GM23338 (cell line): ENCODE results near the gene CCDC183.

Experiments used
- CREB1 ChIP-seq: fragments of 250-450 bp; sonication (Bioruptor Pico); IDR thresholded peaks from 2 replicates; pipeline ENCODE4 v1.5.0; 2020; ENCODE audit warnings: low read depth, mild to moderate bottlenecking, moderate library complexity
- EZH2phosphoT487 ChIP-seq: fragments of 200-600 bp; sonication (generic); IDR thresholded peaks from one replicate; pipeline ENCODE4 v1.8.1; 2018; ENCODE audit warnings: antibody characterized with exemption; ENCODE audit not compliant: unreplicated experiment
- POLR2AphosphoS5 ChIP-seq: IDR thresholded peaks from 2 replicates; pipeline ENCODE4 v1.6.1; 2016; ENCODE audit warnings: antibody characterized with exemption, low read depth
- TF ChIP-seq, protein P1 (sequence below), 2 experiments: fragments of 200-600 bp in 1 of 2; sonication (generic) in 1 of 2; conservative IDR thresholded peaks; 2 replicates each; pipeline versions ENCODE4 v1.5.1 to v1.6.1; 2016 to 2017; ENCODE audit warnings: antibody characterized with exemption in 2 of 2, low read depth in 2 of 2, mild to moderate bottlenecking in 2 of 2, moderate library complexity in 1 of 2

DNA sequence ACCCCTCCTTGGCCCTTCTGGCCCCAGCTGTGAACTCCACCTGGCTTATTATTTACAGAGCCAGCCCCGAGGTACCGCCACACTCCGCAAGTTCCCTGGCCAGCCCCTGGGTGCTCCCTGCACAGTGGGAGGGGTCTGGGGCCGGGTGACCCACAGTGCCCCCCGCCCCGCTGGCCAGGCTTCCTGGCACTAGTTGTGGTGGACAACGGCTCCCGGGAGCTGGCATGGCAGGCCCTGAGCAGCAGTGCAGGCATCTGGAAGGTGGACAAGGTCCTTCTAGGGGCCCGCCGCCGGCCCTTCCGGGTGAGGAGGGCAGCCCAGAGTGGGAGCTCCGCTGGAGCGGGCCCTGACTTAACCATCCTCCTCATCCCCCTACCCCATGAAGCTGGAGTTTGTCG, 59.9 kb downstream of the CCDC183 start:
- TF ChIP-seq CREB1 = no peak
- TF ChIP-seq, protein P1, sequence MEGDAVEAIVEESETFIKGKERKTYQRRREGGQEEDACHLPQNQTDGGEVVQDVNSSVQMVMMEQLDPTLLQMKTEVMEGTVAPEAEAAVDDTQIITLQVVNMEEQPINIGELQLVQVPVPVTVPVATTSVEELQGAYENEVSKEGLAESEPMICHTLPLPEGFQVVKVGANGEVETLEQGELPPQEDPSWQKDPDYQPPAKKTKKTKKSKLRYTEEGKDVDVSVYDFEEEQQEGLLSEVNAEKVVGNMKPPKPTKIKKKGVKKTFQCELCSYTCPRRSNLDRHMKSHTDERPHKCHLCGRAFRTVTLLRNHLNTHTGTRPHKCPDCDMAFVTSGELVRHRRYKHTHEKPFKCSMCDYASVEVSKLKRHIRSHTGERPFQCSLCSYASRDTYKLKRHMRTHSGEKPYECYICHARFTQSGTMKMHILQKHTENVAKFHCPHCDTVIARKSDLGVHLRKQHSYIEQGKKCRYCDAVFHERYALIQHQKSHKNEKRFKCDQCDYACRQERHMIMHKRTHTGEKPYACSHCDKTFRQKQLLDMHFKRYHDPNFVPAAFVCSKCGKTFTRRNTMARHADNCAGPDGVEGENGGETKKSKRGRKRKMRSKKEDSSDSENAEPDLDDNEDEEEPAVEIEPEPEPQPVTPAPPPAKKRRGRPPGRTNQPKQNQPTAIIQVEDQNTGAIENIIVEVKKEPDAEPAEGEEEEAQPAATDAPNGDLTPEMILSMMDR (conservative IDR thresholded peaks at IDR 0.05; ENCODE audit: low read depth in 2 of 2) = no peak
- no peak for TF ChIP-seq POLR2AphosphoS5
- TF ChIP-seq EZH2phosphoT487 = no peak
